HG02981 (cell line): ENCODE results near the gene GAK.

Source experiments
- ATAC-seq: cut with Tn5 transposase; IDR thresholded peaks from one replicate; pipeline ENCODE4 v1.9.1; 2021; ENCODE audit warnings: mild to moderate bottlenecking, moderate library complexity; ENCODE audit not compliant: unreplicated experiment

The GAK gene

GRCh38 chr4:874971-875817 is 56.9 kb downstream of the GAK start:
- no peak for ATAC-seq

- ATAC-seq: no peak
Observed at GRCh38 chr4:874056-874455, 58.1 kb downstream of the GAK start.

- ATAC-seq: no peak
Observed at GRCh38 chr4:872241-872981, 59.7 kb downstream of the GAK start.

- ATAC-seq: no peak
Observed at GRCh38 chr4:871484-871883, 60.6 kb downstream of the GAK start.

- ATAC-seq: no peak
Observed at GRCh38 chr4:870951-871350, 61.2 kb downstream of the GAK start.

- no peak for ATAC-seq
Observed at GRCh38 chr4:869776-870175, 62.3 kb downstream of the GAK start.

GRCh38 chr4:868421-868820 is 63.7 kb downstream of the GAK start:
- ATAC-seq: no peak

- ATAC-seq: no peak
Observed at GRCh38 chr4:867526-868250, 64.4 kb downstream of the GAK start.

GRCh38 chr4:866761-867390 is 65.2 kb downstream of the GAK start:
- ATAC-seq: no peak

GRCh38 chr4:866068-866760 is 65.9 kb downstream of the GAK start:
- no peak for ATAC-seq

GRCh38 chr4:865572-865971 is 66.5 kb downstream of the GAK start:
- no peak for ATAC-seq

- ATAC-seq: no peak
Observed at GRCh38 chr4:865121-865465, 67.0 kb downstream of the GAK start.

- ATAC-seq: no peak
Observed at GRCh38 chr4:864456-865120, 67.5 kb downstream of the GAK start.

- no peak for ATAC-seq
Observed at GRCh38 chr4:860561-860960, 71.6 kb downstream of the GAK start.

GRCh38 chr4:859496-859895 is 72.6 kb downstream of the GAK start:
- no peak for ATAC-seq

GRCh38 chr4:858831-859451 is 73.2 kb downstream of the GAK start:
- no peak for ATAC-seq

GRCh38 chr4:858041-858481 is 74.1 kb downstream of the GAK start:
- no peak for ATAC-seq

- ATAC-seq: no peak
Observed at GRCh38 chr4:857461-857860, 74.7 kb downstream of the GAK start.

GRCh38 chr4:856225-856901 is 75.8 kb downstream of the GAK start:
- no peak for ATAC-seq
